GM12874 (cell line): Measurements from ENCODE around the gene CERKL.

ENCODE experiments used
- CTCF ChIP-seq: IDR thresholded peaks from 2 replicates; pipeline ENCODE4 v1.5.1; 2011; ENCODE audit warnings: low read depth, mild to moderate bottlenecking, control low read depth, low read length, moderate library complexity; ENCODE audit not compliant: insufficient read depth

The CERKL gene

GRCh38 chr2:181616715-181617114 lies 40.2 kb downstream of the CERKL start:
- no peak for TF ChIP-seq CTCF

- no peak for TF ChIP-seq CTCF
Measured at GRCh38 chr2:181614874-181615638, 41.8 kb downstream of the CERKL start.

- TF ChIP-seq CTCF: no peak
Measured at GRCh38 chr2:181613241-181613640, 43.7 kb downstream of the CERKL start.

- TF ChIP-seq CTCF: no peak
Measured at GRCh38 chr2:181607629-181608590, 49.0 kb downstream of the CERKL start.

GRCh38 chr2:181605889-181606837 lies 50.7 kb downstream of the CERKL start:
- TF ChIP-seq CTCF: no peak

- TF ChIP-seq CTCF: no peak
Measured at GRCh38 chr2:181602017-181602416, 54.9 kb downstream of the CERKL start.
